ENCODE measurements around the gene DNAJB6. TPM values are rescaled to one million over a fixed set of nuclear protein-coding genes. Genes with fewer than 3 reads are reported as not detected.
A peak's percentile ranks its signal among the peaks of the same experiment; 100 is the strongest.

Gene DNAJB6
- total RNA-seq, 1 donor from 2014 or later: 97.2 TPM

DNA sequence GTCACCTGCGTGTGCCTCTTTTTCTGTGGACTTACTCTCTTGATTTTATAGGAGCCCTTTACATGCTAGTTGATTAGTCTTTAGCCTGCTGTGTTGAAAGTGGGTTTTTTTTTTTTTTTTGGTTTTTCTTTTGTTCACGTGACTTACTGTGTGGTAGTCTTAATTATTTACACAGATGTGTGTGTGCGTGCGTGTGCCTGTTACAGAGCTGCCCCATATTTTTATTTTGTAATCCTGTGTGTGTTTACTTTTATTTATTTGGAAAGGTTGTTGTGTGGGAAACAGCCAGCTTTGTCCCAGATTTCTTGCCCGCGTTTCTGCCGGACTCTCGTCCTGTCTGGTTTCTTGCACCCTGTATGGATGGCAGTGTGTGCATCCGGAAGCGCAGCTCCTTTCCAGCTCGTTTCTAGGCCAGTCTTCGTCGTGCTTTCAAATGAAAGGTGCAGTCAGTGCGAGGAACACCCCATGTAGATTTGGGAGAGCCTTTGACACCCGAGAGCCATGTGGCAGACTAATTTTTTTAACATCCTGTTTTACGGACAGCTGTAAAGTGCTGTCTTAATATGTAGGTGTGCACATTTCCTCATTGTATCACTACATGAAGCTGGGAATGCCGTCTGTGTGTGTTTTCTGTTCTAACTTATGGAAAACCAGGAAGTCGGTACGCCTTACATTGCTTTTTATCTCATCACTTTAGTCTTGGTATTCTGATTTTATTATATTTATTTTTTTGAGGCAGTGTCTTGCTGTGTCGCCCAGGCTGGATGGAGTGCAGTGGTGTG lies 55.6 kb downstream of the DNAJB6 start:
- no peaks in the 10 kb centered on the region for H3K9me3 Mint-ChIP-seq
- H3K4me3 Mint-ChIP-seq: no peak overlapping the region
- H3K27ac Mint-ChIP-seq: peak overlapping the region; percentile 35
- H3K4me1 Mint-ChIP-seq (ENCODE audit: unreplicated experiment): peaks cover 2% of the 10 kb centered on the region
- no peak for DNase-seq (ENCODE audit: extremely low spot score, unreplicated experiment)
- TF ChIP-seq, protein P1, sequence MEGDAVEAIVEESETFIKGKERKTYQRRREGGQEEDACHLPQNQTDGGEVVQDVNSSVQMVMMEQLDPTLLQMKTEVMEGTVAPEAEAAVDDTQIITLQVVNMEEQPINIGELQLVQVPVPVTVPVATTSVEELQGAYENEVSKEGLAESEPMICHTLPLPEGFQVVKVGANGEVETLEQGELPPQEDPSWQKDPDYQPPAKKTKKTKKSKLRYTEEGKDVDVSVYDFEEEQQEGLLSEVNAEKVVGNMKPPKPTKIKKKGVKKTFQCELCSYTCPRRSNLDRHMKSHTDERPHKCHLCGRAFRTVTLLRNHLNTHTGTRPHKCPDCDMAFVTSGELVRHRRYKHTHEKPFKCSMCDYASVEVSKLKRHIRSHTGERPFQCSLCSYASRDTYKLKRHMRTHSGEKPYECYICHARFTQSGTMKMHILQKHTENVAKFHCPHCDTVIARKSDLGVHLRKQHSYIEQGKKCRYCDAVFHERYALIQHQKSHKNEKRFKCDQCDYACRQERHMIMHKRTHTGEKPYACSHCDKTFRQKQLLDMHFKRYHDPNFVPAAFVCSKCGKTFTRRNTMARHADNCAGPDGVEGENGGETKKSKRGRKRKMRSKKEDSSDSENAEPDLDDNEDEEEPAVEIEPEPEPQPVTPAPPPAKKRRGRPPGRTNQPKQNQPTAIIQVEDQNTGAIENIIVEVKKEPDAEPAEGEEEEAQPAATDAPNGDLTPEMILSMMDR (conservative IDR thresholded peaks at IDR 0.05): no peak
- H3K36me3 Mint-ChIP-seq: peaks cover 15% of the 10 kb centered on the region
- H3K27me3 Mint-ChIP-seq: no peaks in the 10 kb centered on the region

DNA sequence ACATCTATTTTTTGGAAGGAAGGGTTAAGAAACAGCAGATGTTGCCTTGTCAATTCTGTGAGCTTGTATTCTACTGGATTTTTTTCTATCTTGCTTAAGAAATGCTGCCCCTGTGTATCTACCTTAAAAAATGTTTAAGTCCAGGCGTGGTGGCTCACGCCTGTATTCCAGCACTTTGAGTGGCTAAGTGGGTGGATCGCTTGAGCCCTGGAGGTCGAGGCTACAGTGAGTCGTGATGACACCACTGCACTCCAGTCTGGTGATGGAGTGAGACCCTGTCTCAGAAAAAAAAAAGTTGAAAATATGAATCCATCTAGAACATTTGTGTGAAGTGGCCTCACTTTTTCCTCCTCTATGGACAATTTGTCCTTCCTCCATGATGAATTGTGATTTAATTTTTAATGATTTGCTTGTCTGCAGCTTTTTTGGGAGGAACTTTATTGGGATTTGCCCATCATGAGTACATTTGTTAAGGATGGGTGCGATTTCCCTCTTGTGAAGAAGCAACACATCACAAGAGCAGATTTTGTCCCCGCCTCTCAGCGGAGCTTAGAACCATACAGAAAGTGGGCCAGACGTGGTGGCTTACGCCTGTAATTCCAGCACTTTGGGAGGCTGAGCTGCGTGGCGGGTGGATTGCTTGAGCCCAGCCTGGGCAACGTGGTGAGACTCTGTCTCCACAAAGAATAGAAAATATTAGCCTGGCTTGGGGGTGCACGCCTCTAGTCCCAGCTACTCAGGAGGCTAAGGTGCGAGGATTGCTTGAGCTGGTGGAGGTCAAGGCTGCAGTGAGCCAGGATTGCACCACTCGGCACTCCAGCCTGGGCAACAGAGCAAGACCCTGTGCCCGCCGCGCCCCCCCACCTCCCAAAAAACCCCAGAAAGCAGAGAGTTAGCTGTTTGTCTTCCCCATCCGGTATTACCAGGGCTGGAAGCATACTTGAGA lies 57.7 kb downstream of the DNAJB6 start:
- no peaks in the 10 kb centered on the region for H3K9me3 Mint-ChIP-seq
- H3K27ac Mint-ChIP-seq: no peak overlapping the region
- H3K4me3 Mint-ChIP-seq: no peak overlapping the region
- peaks cover 21% of the 10 kb centered on the region for H3K36me3 Mint-ChIP-seq
- DNase-seq (ENCODE audit: extremely low spot score, unreplicated experiment): no peak
- peaks cover 13% of the 10 kb centered on the region for H3K4me1 Mint-ChIP-seq (ENCODE audit: unreplicated experiment)
- H3K27me3 Mint-ChIP-seq: no peaks in the 10 kb centered on the region
- TF ChIP-seq, protein P1 (conservative IDR thresholded peaks at IDR 0.05): no peak

DNA sequence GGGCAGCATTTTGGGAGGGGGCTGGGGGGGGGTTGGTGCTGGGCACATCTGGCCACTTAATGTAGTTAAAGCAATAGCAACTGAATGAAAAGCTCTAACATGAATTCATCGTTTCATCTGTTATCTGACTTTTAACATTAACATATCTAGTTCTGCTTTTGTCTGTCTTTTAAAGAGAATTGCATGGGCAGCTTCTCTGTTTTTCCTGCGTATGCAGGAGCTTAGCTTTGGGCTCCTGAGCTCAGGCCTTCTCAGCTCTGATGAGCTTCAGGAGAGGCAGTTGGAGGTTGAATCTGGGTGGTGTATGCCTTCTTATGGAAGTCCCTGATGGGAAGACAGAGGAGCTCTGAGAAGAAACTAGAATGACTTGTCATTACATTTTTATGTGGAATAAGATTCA lies 58.4 kb downstream of the DNAJB6 start:
- Mint-ChIP-seq H3K36me3 (peaks cover 19% of the 10 kb centered on the region), H3K27me3 (no peaks in the 10 kb centered on the region), H3K4me1 (ENCODE audit: unreplicated experiment) (peaks cover 13% of the 10 kb centered on the region), H3K9me3 (no peaks in the 10 kb centered on the region), H3K27ac (no peak overlapping the region), H3K4me3 (no peak overlapping the region)
- no peak for DNase-seq (ENCODE audit: extremely low spot score, unreplicated experiment)
- TF ChIP-seq, protein P1 (conservative IDR thresholded peaks at IDR 0.05): no peak

DNA sequence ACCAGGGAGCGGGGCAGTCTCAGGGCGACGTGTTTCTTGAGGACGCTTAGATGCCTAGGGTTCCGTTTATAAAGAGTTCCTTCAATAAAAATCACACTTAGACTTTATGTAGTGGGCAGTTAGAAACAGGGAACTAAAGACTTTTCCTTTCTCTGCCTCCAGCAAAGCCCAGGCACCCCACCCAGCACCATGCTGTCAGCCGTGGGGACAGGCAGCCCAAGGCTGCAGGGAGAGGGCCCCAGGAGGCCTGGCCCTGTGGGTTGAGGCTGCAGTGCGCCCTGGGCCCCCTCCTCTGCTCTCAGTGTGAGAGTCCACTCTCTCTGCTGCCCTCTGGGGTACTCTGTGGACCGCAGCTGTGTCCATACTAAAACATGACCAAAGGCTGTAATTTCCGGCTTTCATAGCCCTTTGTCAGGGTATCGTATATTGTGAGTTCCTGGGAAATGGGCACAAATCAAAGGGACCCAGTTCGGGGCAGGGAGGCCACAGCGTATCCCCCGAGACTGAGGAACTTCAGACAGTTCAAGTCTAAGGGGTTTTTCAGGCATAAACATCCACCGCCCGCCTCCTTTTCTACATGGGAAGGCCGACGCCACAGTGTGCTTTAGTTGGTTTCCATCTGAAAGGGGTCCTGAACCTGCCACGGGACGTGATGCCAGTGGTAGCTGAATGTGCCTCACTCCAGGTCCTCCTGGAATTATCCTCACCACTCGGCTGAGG lies 59.7 kb downstream of the DNAJB6 start:
- TF ChIP-seq, protein P1 (conservative IDR thresholded peaks at IDR 0.05): no peak
- peaks cover 13% of the 10 kb centered on the region for H3K4me1 Mint-ChIP-seq (ENCODE audit: unreplicated experiment)
- no peaks in the 10 kb centered on the region for H3K9me3 Mint-ChIP-seq
- no peak for DNase-seq (ENCODE audit: extremely low spot score, unreplicated experiment)
- no peak overlapping the region for H3K4me3 Mint-ChIP-seq
- H3K36me3 Mint-ChIP-seq: peaks cover 24% of the 10 kb centered on the region
- H3K27ac Mint-ChIP-seq: no peak overlapping the region
- H3K27me3 Mint-ChIP-seq: no peaks in the 10 kb centered on the region

DNA sequence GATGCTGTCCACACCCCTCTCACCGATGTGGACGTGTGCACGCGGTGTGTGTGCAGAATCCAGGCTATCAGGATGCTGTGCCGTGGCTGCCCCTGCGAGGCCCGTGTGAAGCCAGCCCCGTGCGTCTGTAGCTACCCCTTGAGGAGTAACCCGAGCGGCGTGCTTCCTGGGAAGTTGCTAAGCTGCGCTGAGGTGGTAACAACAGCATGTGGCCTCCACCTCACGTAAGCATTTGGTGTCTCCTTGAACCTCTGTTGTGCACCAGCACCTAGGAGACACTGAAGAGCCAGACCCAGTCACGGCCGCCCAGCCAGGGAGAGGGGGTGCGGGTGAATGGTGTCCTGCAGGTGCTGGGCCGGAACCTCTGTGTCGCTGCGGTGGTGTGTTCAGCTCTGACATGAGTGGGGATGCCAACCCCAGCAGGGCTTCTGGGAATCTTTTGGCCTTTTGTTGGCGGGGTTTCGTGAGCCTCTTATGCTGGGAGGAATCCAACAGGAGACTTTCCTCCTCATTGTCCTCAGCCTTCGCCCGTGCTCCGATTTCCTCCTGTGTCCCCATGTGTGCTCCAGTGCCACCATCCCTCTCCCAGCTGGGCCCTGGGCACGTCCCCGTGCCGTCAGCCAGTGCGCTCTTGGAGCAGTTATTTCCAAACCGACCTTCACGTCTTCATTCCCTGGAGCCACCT lies 60.4 kb downstream of the DNAJB6 start:
- Mint-ChIP-seq H3K4me3 (no peak overlapping the region), H3K4me1 (ENCODE audit: unreplicated experiment) (peaks cover 13% of the 10 kb centered on the region), H3K27me3 (no peaks in the 10 kb centered on the region), H3K9me3 (no peaks in the 10 kb centered on the region), H3K27ac (peak overlapping the region; percentile 88), H3K36me3 (peaks cover 25% of the 10 kb centered on the region)
- no peak for DNase-seq (ENCODE audit: extremely low spot score, unreplicated experiment)
- TF ChIP-seq, protein P1 (conservative IDR thresholded peaks at IDR 0.05): no peak
